GM20431 (cell line): ENCODE measurements around the gene TMEM91.
"Not testable (repeated sequence)": the region's sequence is repeated elsewhere in the genome, so short reads cannot be mapped to it uniquely, and the experiment has no call there.

Experiments used
- in situ Hi-C: fragments of 300-500 bp; cut with MseI, MboI; formaldehyde crosslinking; loops from one replicate; pipeline ENCODE4 v1.15.0; 2020; ENCODE audit warnings: low sequenced_read_pairs; ENCODE audit not compliant: unreplicated experiment

Gene TMEM91

DNA sequence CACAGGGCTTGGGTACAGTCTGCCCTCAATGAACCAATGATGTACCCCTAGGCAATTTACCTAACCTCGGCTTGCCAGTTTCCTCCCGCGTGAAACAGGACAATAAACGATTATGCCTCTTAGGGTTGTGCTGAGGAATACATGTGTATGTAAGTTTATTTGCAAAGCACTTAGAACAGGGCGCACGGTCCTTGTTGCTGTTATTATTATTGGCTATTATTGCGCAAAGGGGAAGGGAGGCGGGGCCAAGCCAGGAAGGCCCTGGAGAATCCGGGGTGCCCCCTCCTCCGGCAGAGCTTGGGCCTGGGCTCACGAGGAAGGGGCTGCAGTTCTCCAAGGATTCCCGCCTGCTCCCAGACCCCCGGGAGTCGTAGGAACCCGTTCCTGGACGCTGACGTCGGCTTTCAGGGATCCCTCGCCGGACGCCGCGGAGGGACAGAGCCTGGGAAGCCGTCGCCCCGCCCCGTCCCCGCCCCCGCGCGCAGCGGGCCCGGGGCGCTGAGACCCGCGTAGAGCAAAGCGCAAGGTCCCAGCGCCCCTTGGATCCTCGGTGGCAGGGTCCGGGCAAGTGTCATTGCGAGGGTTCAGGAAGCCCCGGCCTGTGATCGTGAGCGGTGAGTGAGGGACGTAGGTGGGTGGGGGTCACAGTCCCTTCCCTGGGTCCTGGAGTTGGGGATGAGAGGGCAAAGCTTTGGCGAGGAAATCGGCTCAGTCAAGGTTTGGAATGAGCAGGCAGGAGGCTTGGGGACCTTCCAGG lies at the start of gene TMEM91:
Gene TMEM91 (plus strand): TSS at position 293 of the 757 bp plus-strand sequence. CDS start 1,777 bp downstream, outside the sequence.
- in situ Hi-C loops, result no loop called here

DNA sequence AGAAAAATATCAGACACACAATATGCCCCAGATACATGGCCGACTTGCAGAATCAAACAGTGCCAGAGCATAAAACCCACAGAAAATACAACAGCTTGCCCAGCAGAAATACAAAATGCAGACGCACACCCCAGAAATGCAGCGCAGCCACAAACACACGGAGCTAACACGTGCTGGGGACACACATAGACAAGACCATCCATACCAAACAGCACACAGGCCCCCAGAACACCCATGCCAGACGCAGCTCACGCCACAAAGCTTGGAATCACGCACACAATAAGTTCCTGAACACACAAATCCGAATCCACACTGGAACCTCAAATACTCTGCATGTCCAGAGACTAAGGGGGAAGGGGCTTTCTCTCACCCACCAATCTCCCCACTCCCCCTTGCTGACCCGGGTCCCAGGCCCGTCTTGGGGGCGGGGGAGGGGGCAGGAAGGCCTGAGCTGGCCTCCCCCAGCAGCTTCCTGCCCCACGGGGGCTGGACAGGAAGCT lies 49.2 kb upstream of the TMEM91 start:
- in situ Hi-C loops, result no loop called here

DNA sequence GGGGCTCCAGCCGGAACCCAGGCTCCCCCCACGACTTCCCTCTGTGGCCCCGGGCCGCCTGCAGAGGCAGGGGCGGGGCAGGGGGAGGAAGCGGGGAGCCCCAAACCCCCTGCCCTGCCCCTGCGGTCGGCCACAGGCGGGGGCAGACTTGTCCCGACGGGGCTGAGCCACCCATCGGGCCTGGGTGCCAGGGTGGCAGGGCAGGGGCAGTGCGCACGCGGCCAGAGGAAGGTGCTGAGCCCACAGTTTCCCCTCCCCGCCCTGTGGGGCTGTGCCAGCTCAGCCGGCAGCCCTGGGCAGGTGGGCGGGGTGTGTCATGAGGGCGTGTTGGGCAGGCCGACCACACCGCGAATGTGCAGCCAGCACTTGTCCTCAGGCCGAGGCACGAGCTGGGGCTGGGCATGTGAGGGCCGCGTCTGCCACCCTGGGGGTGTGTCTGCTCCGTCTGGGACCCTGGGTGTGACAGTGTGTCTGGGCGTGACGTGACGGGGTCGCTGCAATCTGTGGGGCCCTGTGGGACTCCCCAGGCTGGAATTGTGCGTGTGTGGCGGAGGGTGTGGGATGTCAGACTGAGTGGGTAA lies 48.7 kb upstream of the TMEM91 start:
- in situ Hi-C loops, result no loop called here

DNA sequence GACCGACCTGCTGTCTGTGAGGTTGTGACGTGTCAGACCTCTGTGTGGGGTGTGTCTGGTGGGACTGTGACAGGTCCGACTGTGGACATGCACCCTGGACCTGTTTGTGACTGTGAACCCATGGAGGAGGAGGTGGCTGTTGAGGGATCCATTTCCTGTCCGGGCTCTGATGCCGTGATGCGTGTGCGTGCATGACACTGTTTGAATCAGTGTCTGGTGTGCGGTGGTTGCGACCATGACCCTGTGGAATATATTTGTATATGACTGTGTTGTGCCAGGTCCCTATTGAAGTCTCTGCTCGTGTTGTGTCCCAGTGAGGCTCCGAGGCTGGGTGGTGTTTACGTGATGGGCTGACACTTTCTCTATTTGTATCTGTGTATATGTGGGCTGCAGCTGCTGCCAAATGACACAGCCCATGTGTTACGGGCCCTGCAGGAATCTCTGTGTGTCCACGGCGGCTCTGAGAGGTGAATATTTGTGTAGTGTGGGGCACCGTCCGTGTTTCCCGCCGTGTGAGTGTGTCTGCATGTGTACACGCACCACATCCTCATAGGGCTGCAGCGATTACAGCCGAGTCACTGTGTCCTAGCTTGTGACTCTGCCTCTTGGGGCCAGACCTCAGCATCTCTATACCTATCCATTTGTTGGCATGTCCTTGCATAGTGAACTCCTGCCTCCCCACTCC lies 48.0 kb upstream of the TMEM91 start:
- in situ Hi-C loops, result no loop called here

DNA sequence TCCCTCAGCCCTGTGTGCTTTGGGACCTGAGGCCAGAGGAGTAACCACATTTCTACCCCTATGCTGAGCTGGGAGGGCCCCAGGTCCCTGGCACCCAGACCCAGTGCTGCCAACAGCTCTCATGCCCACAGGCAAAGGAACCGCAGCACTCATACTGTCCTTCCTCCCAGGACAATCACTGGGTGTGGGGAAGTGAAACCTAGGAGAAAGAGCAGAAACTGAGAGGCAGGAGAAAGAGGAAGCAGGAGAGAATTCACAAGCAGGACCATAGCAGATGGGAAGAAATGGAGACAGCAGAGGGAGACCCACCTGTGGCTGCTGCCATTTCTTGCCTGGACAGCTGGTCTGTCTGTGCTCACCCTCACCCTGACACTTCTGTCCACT lies 47.5 kb upstream of the TMEM91 start:
- in situ Hi-C loops, result no loop called here

DNA sequence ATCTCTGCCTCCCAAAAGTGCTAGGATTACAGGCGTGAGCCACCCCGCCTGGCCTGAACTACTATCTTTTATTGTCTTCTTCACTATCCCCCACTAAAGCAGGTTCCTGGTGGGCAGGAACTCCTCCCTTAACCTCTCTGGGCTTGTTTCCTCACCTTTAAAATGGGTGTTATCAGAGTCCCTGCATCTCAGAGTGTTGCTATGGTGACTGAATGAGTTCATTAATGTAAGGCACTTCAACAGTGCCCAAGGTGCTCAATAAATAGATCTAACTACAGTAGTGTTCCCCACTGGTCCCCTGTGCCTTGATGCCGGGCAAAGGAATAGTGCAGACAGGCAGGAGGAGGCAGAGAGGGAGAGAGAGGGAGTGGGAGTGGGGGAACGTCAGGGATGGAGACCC lies 45.9 kb upstream of the TMEM91 start:
- in situ Hi-C loops, result no loop called here

DNA sequence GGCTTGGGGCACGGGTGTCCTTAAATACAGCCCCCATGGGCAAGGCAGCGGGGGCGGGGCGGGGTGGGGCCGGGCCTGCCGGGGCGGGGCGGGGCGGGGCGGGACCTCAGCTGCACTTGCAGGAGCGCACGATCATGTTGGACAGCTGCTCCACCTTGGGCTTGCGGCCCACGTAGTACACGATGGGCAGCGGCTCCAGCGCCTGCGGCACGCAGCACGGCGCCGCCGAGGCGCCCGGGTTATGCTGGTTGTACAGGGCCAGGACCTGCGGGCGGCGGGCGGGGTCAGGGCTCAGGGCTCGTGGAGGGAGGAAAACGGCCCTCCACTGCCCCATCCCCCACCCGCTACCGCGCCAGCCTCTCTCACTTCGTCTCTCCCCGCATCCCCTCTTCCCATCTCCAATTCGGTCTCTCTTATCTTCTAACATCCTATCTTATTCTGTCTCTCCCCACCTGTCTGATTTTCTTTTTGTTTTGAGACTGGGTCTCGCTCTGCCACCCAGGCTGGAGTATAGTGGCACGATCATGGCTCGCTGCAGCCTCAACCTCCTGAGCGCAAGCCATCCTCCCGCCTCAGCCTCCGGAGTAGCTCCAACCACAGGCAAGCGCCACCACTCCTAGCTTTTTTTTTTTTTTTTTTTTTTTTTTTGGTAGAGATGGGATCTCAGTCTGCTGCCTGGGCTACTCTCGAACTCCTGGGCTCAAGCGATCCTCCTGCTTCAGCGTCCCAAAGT lies 45.2 kb upstream of the TMEM91 start:
- in situ Hi-C loops, result no loop called here

DNA sequence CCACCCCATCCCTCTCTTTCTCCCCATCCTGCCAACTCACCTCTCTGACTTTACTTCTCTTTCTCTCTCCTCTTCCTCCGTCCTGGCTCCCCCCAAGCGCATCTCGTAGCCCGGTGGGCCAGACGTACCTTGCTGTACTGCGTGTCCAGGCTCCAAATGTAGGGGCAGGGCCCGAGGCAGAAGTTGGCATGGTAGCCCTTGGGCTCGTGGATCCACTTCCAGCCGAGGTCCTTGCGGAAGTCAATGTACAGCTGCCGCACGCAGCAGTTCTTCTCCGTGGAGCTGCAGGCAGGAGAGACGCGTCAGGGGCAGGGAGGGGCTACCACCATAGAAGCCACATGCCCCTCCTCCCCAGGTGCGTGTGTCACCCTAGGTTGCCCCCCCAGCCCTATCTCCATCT lies 44.3 kb upstream of the TMEM91 start:
- in situ Hi-C loops, result no loop called here

DNA sequence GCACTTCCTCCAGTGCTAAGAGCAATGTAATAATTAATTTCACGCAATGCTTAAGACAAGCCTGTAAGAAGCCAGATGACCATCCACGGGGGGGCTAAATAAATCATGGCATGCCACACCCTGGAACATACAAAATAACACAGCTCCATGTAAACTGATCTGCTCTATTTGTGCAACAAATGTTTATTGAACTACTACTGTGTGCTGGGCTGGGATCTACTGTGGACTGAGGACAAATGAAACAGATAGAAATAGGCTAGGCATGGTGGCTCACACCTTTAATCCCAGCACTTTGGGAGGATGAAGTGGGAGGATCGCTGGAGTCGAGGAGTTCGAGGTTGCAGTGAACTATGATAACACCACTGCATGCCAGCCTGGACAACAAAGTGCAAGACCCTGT lies 43.9 kb upstream of the TMEM91 start:
- in situ Hi-C loops, result no loop called here

DNA sequence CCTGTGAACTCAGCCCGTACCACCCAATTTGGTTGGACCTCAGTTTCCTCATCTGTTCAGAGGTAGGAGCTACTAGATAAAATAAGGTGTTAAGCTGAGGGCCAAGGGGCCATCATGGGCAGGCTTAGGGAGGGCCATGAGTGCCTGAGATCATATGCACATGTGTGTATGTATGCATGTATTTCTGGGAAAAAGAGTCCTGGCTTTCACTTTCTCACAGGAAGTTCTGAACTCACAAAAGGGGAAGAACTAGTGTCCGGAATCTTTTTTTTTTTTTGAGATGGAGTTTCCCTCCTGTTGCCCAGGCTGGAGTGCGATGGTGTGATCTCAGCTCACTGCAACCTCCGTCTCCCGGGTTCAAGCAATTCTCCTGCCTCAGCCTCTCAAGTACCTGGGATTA lies 41.5 kb upstream of the TMEM91 start:
- in situ Hi-C loops, result no loop called here

DNA sequence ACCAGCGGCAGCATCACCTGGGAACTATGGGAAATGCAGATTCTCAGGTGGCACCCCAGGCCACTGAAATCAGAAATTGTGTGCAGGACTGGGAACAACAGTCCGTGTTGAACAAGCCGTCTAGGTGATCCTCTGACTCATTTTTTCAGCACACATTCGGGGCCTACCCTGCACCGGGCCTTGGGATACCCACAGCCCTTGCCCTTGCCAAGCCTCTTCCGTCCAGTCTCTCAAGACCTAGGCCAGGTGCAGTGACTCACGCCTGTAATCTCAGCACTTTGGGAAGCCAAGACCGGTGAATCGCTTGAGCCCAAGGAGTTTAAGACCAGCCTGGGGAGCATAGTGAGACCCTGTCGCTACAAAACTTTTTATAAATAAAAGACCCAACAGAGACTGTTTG lies 40.9 kb upstream of the TMEM91 start:
- in situ Hi-C loops, result no loop called here

DNA sequence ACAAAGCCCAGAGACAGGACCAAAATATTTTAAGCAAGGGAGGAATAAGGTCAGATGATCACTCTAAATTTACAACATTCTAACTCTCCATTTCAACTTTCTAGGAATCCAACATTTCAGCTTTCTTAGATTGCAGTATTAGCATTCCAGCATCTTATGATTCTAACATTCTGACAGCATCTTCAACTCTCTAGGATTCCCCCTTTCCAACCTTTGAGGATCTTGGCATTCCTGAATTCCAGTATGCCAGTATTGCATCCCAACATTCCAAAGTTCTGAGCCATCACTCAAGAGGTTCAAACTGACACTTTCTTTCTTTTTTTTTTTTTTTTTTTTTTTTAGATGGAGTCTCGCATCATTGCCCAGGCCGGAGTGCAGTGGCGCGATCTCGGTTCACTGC lies 36.4 kb upstream of the TMEM91 start:
- in situ Hi-C loops, result no loop called here

DNA sequence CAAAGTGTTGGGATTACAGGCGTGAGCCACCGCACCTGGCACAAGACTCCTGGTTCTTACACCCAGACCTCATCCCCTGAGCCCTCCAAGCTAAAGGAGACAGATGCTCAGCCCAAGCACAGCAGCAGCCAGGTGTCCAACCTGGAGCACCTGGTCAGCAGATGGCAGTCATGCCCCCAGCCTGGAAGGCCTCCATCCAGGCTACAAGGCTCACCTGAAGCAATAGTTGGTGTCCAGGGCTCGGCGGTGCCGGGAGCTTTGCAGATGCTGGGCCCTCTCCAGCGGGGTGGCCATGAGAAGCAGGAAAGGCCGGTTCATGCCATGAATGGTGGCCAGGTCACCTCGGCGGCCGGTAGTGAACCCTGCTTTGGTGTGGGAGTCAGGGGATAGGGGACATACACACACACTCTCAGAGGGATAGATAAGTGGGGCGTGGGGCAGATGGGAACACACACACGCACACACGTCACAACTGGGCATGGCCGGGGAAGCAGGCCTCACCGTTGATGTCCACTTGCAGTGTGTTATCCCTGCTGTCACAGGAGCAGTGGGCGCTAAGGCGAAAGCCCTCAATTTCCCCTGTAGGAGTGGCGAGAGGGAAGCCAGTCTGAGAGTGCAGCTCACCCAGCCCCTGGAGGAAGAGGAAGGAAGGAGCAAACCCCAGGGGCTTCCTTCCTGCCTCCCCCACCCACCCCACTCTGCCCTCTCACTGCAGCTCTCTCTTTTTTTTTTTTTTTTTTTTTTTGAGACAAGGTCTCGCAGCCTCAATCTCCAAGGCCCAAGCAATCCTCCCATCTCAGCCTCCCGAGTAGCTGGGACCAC lies 34.5 kb upstream of the TMEM91 start:
- in situ Hi-C loops, result no loop called here

DNA sequence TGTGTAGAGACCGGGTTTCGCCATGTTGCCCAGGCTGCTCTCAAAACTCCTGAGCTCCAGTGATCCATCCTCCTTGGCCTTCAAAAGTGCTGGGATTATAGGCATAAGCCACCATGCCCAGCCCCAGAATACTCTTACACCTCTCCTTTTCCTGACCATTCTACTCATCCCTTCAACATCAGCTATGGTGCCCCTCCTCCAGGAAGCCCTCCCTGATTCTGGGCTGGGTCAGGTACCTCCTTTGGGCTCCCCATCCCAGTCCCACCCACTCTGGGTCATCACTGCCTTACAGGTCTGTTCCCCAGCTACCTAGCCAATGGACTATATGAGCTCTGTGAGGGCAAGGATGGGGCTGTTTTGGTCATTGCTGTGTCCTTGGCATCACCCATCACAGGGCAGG lies 32.2 kb upstream of the TMEM91 start:
- in situ Hi-C loops, result no loop called here

DNA sequence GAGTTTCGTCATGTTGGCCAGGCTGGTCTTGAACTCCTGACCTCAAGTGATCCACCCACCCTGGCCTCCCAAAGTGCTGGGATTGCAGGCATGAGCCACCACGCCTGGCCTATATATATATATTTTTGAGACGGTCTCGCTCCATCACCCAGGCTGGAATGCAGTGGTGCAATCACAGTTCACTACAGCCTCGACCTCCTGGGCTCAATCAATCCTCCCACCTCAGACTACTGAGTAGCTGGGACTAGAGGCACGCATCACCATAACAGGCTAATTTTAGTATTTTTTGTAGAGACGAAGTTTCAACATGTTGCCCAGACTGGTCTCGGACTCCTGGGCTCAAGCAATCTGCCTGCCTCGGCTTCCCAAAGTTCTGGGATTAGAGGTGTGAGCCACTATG lies 29.4 kb upstream of the TMEM91 start:
- in situ Hi-C loops, result not testable (repeated sequence)

DNA sequence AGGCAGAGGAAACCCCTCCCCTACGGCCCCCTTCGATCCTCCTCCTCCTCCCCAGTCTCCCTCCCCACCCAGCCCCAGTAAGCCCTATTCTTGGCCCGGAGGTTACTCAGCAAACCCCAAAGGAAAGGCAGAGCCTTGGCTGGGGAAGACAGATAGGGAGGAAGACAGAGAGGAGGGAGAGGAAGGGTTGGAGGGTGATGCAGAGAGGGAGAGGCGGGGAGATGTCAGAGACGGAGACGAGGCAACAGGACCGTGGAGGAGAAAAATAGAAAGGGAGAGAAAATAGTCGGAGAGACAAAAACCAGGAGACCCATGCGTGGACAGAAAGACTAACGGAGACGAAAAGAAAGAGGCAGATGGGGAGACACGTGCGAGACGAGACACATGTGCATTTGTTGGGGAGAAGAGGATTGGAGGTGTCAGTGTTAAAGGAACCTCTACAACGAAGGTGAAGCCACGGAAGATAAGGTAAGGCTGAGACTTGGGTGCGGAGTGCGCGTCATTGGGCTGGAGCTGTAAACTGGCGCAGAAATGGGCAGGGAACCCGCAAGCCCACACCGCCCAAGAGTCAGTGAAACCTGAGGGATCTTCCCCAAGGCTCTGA lies 25.5 kb upstream of the TMEM91 start:
- in situ Hi-C loops, result no loop called here

DNA sequence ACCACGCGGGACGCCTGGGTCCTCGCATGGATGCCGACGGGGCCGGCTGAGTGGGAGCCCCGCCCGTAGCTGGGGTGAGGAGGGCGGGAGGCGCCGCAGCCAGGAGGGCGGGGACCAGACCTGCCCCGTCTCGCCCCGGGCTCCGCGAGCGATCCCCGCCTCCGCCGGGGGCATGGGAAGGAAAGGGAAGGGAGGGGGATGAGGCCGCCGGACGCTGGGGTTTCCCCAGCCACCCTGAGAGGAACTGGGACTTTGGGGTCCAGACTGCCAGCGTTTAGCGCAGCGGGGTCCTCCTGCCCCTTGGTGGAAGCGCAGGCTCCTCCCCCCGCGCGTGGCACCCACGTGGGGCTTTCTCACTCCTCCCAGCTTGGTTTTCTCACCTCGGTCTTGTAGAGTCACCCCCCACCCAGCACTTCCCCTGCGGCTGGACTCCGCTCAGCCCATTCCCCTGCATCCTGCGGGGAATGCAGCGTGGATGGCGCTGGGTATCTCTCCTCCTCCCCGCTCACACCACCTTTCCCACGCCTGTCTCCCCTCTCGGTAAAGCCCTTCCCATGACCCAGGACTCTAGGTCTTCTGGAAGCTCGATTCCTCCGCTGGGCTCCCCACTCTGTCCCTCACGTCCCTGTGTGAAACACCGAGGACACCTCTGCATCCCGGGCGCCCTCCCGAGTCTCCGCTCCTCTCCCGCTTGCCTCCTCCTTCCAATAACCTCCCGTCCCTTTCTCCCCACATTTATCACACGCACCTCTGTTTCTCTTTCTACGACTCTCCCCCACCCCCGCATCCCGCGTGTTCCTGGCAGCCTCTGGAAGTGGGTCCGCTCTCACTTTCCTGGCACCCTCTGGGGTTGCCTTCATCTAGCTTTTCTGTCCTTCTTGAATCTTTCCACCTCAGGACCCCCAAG lies 24.7 kb upstream of the TMEM91 start:
- in situ Hi-C loops, result no loop called here

DNA sequence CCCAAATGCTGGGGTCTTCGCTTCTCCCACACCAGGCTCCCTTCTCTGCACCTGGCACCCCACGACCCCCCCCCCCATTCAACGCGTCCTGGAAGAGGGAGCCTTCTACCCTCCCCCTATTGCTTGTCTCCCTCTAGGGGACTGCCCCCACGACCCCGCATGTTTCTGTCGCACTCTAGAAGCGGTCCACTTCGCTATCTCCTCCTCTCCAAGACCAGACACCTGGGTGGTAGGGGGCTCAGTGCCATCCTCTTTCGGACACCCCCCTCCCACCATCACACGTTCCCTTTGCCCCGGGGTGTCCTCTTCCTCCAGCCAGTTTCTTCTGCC lies 24.1 kb upstream of the TMEM91 start:
- in situ Hi-C loops, result no loop called here
